ENCODE measurements around the gene BLZF1.
"Not testable (repeated sequence)": the region's sequence is repeated elsewhere in the genome, so short reads cannot be mapped to it uniquely, and the experiment has no call there.

The BLZF1 gene

DNA sequence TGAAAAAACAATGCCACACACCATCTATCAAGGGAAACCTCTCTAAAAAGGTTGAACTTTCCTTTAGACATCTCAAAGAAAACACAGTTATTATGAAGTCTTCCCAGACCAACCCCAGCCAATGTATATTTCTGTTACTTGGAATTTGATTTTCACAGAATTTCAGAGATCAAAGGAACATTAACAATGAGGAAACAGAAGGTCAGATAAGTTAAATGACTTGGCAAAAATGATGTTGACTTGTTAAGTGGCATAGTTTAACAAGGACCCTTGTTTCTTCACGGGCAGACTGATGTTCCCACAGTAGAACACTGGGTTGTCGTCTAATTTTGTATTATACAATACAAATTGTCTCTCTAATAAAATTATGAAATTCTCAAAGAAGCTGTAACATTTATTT lies 29.4 kb upstream of the BLZF1 start:
- TF ChIP-seq, protein P1, sequence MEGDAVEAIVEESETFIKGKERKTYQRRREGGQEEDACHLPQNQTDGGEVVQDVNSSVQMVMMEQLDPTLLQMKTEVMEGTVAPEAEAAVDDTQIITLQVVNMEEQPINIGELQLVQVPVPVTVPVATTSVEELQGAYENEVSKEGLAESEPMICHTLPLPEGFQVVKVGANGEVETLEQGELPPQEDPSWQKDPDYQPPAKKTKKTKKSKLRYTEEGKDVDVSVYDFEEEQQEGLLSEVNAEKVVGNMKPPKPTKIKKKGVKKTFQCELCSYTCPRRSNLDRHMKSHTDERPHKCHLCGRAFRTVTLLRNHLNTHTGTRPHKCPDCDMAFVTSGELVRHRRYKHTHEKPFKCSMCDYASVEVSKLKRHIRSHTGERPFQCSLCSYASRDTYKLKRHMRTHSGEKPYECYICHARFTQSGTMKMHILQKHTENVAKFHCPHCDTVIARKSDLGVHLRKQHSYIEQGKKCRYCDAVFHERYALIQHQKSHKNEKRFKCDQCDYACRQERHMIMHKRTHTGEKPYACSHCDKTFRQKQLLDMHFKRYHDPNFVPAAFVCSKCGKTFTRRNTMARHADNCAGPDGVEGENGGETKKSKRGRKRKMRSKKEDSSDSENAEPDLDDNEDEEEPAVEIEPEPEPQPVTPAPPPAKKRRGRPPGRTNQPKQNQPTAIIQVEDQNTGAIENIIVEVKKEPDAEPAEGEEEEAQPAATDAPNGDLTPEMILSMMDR (IDR thresholded peaks at IDR 0.05; ENCODE audit: low read depth, low read length): no peak
- TF ChIP-seq MYC (IDR thresholded peaks at IDR 0.05; ENCODE audit: low read depth, low read length) (no peak), POLR2A (IDR thresholded peaks at IDR 0.05; ENCODE audit: extremely low read depth, insufficient read length) (no peak)
- TF ChIP-seq, protein P2, sequence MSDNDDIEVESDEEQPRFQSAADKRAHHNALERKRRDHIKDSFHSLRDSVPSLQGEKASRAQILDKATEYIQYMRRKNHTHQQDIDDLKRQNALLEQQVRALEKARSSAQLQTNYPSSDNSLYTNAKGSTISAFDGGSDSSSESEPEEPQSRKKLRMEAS (IDR thresholded peaks at IDR 0.05; ENCODE audit: low read depth, low read length): no peak
- DNase-seq (ENCODE audit: low read depth): no peak
- H3K4me3 ChIP-seq (ENCODE audit: low read depth, low read length): no peak overlapping the region

DNA sequence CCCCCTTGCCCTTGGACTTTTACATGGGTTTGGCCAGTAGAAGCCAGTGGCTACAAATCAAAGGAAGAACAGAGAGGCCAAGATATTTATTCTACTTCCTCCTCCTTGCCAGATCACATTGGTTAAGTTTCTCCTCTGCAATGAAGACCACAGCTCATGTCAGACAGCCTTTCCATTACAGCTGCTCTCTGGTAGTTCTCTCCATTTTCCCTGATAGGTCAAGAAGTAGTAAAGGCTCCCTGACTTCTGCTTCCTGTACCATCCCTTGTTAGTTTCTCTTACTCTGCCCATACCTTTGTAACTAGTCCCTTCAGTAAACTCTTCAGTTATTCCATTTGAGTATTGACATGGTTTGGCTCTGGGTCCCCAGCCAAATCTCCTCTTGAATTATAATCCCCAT lies 28.2 kb upstream of the BLZF1 start:
- no peak for TF ChIP-seq POLR2A (IDR thresholded peaks at IDR 0.05; ENCODE audit: extremely low read depth, insufficient read length)
- TF ChIP-seq, protein P1 (IDR thresholded peaks at IDR 0.05; ENCODE audit: low read depth, low read length): no peak
- TF ChIP-seq, protein P2 (IDR thresholded peaks at IDR 0.05; ENCODE audit: low read depth, low read length): no peak
- H3K4me3 ChIP-seq (ENCODE audit: low read depth, low read length): no peak overlapping the region
- no peak for DNase-seq (ENCODE audit: low read depth)

DNA sequence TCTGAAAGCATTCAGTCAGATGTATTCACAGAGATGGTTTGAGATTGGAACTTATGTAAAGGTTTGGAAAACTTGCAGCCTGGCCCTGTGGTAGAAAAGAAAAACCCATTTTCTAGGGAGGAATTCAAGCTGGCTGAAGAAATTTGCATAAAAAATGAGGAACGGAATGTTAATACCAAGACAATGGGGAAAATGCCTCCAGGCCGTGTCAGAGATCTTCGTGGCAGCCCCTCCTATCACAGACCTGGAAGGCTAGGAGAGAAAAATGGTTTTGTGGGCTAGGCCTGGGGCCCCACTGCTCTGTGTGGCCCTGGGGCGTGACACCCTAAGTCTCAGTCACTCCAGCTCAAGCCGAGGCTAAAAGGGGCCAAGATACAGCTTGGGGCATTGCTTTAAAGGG lies 27.1 kb upstream of the BLZF1 start:
- TF ChIP-seq POLR2A (IDR thresholded peaks at IDR 0.05; ENCODE audit: extremely low read depth, insufficient read length): no peak
- no peak overlapping the region for H3K4me3 ChIP-seq (ENCODE audit: low read depth, low read length)
- no peak for DNase-seq (ENCODE audit: low read depth)

DNA sequence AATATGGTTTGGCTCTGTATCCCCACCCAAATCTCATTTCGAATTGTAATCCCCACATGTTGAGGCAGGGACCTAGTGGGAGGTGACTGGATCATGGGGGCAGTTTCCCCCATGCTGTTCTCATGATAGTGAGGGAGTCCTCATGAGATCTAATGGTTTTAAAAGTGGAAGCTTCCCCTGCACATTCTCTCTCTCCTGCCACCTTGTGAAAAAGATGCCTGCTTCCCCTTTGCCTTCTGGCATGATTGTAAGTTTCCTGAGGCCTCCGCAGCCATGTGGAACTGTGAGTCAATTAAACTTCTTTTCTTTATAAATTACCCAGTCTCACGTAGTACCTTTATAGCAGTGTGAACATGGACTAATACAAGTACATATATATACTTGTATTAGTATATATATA lies 25.9 kb upstream of the BLZF1 start:
- DNase-seq (ENCODE audit: low read depth): not testable (repeated sequence)

DNA sequence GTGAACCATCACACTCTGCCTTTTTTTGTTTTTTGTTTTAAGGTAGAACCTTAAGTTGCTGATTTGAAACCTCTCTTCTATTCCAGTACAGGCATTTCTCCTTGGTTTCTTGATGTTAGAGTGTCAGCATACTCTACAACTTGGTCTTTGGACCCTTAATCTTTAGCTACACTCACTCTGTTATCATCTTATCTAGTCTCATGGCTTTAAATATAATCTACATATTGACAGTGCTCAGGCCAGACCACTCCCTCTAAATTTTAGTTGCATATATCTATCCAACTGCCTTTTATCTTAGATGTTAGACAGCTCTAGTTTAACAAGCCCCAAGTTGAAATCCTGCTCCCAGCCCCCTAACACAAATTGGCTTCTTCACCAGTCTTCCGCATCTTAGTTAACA lies 22.5 kb upstream of the BLZF1 start:
- TF ChIP-seq, protein P1 (IDR thresholded peaks at IDR 0.05; ENCODE audit: low read depth, low read length): no peak
- TF ChIP-seq MYC (IDR thresholded peaks at IDR 0.05; ENCODE audit: low read depth, low read length) (no peak), POLR2A (IDR thresholded peaks at IDR 0.05; ENCODE audit: extremely low read depth, insufficient read length) (no peak)
- TF ChIP-seq, protein P2 (IDR thresholded peaks at IDR 0.05; ENCODE audit: low read depth, low read length): no peak
- DNase-seq (ENCODE audit: low read depth): no peak
- no peak overlapping the region for H3K4me3 ChIP-seq (ENCODE audit: low read depth, low read length)

More for the DNA sequence above, 25.9 kb upstream of the BLZF1 start:
- H3K4me3 ChIP-seq (ENCODE audit: low read depth, low read length): not testable (repeated sequence)

DNA sequence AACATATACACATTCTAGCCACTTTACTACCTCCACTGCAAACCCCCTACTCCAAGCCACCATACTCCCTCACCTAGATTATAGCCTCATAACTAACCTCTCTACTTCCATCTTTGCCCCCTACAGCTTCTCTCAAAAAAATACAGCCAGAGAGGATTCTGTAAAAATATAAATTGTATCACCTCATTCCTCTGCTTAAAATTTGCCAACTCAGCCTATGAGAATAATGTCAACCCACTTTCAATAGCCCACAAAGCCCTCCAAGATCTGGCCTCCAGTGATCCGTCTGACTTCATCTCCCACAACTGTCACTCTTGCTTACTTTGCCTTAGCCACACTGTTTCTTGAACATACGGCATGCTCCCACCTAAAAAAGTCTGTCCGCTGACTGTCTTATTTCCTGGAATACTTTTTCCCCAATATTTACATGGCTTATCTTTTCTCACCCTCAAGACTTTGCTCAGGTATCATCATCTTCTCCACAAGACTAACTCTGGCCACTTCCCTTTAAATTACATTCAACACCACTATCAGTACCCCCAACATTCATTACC lies 21.9 kb upstream of the BLZF1 start:
- TF ChIP-seq, protein P2 (IDR thresholded peaks at IDR 0.05; ENCODE audit: low read depth, low read length): no peak
- TF ChIP-seq MYC (IDR thresholded peaks at IDR 0.05; ENCODE audit: low read depth, low read length): no peak
- TF ChIP-seq, protein P1 (IDR thresholded peaks at IDR 0.05; ENCODE audit: low read depth, low read length): no peak
- TF ChIP-seq POLR2A (IDR thresholded peaks at IDR 0.05; ENCODE audit: extremely low read depth, insufficient read length): no peak
- DNase-seq (ENCODE audit: low read depth): no peak
- no peak overlapping the region for H3K4me3 ChIP-seq (ENCODE audit: low read depth, low read length)

DNA sequence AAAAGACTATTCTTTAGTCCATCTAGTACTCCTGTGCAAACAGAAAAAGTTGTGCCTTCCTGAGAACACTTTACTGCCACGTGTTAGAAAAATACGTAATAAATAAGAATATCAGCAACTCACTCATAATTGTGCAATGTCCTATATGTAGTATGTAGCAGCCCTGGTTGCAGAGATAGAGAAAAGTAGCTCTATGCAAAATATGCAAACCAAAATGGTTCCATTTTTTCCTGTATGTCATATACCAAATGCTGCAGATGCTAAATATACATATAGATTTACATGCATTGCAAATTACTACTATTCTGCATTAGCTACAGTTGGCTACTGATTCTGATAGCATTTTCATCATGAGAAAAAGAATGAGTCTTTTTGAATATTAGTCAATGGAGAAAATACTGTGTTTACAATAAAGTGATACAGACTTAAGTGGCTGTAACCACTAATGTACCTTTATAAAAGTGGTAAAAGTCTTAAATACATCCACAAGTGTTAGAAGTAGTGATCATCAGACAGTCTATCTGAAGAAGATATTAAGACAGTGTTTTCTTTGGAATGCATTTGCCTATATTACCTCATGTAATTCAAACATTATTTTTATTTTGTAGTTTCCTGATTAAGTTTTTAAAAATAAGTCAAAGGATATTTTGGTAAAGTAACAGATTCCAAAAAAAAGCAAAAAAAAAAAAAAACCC lies 20.2 kb upstream of the BLZF1 start:
- H3K4me3 ChIP-seq (ENCODE audit: low read depth, low read length): no peak overlapping the region
- TF ChIP-seq MYC (IDR thresholded peaks at IDR 0.05; ENCODE audit: low read depth, low read length) (no peak), POLR2A (IDR thresholded peaks at IDR 0.05; ENCODE audit: extremely low read depth, insufficient read length) (no peak)
- TF ChIP-seq, protein P2 (IDR thresholded peaks at IDR 0.05; ENCODE audit: low read depth, low read length): no peak
- TF ChIP-seq, protein P1 (IDR thresholded peaks at IDR 0.05; ENCODE audit: low read depth, low read length): no peak
- DNase-seq (ENCODE audit: low read depth): no peak

Data from NB4 (cell line).